ENCODE results near the gene FAF1.

The FAF1 gene

GRCh38 chr1:50634251-50634650, 325.8 kb downstream of the FAF1 start:
- no peak for DNase-seq (ENCODE audit: low spot score)

DNA sequence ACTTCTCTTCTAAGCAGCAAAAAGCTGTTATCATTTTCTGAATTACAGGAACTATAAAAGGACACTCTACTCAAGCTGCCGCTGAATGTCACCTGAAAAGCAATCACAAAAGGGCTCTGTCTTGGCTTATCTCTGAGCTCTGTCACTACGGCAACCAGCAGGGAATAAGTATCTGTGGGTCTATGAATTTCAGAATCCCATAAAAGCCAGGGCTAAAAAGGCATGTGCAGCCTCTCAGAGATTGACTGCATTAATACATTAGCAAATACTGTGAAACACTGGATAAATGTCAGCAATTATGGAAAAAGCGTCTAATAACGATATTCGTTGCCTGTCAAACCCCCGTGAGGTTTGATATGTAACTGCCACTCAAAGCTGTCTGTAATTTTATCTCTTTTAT, 326.6 kb downstream of the FAF1 start:
- no peak for DNase-seq (ENCODE audit: low spot score)

DNA sequence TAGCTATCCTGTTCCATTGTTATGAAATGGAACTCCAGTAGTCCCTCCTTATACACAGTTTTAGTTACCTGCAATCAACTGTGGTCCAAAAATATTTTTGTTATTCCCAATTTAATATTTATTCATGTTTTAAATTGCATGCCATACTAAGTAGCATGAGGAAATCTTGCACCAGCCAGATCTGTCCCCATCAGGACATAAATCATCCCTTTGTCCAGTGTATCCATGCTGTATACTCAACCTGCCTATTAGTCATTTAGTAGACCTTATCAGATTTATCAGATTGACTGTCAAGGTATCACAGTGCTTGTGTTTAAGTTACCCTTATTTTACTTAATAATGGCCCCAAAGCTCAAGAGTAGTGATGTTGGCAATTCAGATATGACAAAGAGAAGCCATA, 328.9 kb downstream of the FAF1 start:
- no peak for DNase-seq (ENCODE audit: low spot score)

- DNase-seq (ENCODE audit: low spot score), result no peak
Measured at GRCh38 chr1:50622259-50622658, 337.8 kb downstream of the FAF1 start.

- DNase-seq (ENCODE audit: low spot score), result no peak
Measured at GRCh38 chr1:50620680-50621329, 339.3 kb downstream of the FAF1 start.

- DNase-seq (ENCODE audit: low spot score), result no peak
Measured at GRCh38 chr1:50615036-50615750, 344.9 kb downstream of the FAF1 start.

- no peak for DNase-seq (ENCODE audit: low spot score)
Measured at GRCh38 chr1:50611675-50612074, 348.4 kb downstream of the FAF1 start.

DNA sequence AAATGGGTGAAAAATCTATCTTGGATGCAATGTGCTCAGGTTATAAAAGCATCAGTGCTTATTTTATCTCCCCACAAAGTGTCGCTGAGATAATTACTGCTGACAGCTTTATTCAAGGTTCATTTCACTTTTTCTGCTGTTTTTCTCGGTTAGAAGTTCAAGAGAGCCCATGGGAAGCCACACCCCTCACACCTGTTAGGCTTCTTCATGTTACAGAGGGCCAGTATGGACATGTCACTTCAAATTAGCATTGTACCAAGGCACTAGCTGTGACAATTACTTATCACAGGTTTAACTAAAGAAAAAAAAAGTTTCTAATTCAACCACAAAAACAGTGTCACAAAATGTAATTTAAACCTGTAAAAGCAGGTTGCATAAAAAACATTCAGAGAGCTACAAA, 349.5 kb downstream of the FAF1 start:
- DNase-seq (ENCODE audit: low spot score), result no peak

- DNase-seq (ENCODE audit: low spot score), result no peak
Measured at GRCh38 chr1:50609508-50609907, 350.6 kb downstream of the FAF1 start.

DNA sequence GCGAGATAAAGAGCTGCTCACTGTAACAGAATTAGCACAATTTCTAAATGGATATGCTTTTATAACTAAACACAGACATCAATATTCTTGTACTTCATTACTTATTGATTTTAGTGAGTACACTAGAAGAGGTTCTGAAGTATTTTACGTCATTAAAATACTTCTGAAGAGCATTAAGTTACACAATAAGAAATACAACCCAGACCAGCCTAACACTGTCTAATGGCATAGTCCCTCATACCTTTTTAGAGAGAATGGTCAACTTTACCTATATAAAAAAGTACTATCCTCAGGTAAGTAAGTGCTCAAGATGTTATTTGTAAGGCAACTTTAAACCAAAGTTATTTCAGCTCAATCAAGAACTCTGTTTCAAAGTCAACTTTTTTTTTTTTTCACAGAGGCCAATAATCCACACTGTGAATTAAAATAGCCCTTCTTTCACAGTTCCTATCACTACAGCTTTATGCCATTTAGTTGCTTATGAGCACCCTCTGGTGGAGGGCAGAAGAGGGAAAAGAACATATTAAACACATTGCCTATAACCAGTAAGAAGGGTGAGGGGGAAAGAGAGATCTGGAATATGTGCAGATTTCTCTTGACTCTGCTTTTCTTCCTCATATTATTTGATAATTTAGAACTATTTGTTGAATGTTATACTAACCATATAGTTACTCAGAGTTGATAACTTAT, 354.7 kb downstream of the FAF1 start:
- DNase-seq (ENCODE audit: low spot score), result no peak

- no peak for DNase-seq (ENCODE audit: low spot score)
Measured at GRCh38 chr1:50604580-50604979, 355.5 kb downstream of the FAF1 start.

GRCh38 chr1:50603274-50604271, 356.5 kb downstream of the FAF1 start:
- no peak for DNase-seq (ENCODE audit: low spot score)

DNA sequence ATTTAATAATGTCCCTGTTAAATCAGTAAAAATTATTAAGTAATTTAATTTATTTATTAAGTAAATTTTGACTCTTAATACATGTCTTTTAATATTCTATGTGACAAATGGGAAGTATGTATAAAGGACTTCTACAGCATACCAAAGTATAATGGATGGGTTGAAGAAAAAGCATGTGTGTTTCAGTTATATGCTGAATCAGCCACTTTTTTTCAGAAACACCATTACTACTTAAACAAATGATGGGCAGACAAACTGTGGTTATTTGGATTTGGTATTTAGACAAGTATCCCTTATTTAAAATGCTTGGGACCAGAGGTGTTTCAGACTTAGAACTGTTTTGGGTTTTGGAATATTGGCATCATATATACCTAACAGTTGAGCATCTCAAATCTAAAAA, 360.5 kb downstream of the FAF1 start:
- no peak for DNase-seq (ENCODE audit: low spot score)

GRCh38 chr1:50595874-50596273, 364.2 kb downstream of the FAF1 start:
- no peak for DNase-seq (ENCODE audit: low spot score)

GRCh38 chr1:50593515-50593914, 366.6 kb downstream of the FAF1 start:
- DNase-seq (ENCODE audit: low spot score), result no peak

GRCh38 chr1:50591598-50591997, 368.5 kb downstream of the FAF1 start:
- DNase-seq (ENCODE audit: low spot score), result no peak

DNA sequence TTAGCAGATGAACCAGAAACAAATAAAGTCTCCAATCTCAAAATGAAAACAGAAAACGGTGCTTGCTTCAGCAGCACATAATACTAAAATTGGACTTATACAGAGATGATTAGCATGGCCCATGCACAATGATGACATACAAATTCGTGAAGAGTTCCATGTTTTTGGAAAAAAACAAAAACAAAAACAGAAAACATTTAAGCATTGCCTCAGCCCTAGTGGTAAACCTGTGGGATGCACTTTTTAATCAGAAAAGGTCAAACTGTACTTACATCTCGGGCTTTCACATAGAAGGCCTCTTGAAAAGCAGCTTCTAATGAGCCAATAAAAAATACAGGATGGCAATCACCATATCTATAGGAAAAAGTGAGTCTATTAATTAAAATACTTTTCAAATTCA, 377.7 kb downstream of the FAF1 start:
- no peak for DNase-seq (ENCODE audit: low spot score)

DNA sequence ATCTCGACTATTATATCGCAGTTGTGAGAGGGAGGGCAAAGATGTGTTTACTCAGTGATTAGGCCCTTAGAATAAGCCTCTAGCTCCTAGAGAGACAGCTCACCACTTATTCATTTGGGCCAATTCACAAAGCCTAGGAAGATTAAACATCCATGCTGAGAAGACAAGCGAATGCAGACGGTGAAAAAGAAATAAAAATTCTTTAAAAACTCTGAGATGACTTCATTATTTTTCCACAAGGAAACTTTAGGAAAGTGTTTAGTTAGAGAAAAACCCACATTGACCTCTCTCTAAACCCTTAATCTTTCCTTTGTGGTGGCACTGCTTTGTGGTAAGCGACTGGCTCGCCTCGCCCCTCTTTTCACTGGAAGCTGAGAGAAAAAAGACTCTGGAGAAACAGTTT, 390.0 kb downstream of the FAF1 start:
- DNase-seq (ENCODE audit: low spot score), result no peak

DNA sequence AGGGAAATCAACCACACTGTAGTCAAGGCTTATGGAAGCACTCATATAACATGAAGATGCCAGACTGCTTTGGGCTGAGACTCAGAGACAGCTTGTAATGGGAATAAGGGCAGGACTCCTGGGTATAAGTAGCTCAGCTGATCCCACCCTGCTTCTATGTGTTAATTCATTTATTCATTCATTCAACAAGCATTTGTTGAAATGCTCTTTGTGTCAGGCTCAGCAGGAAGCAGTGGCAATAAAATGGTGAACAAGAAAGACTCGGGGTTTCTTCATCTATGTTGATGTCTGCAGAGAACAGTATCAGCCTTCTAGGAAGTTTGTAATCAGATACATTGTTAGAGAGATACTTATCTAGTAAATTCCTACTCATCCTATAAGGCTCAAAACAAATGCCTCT, 391.3 kb downstream of the FAF1 start:
- DNase-seq (ENCODE audit: low spot score), result no peak

DNA sequence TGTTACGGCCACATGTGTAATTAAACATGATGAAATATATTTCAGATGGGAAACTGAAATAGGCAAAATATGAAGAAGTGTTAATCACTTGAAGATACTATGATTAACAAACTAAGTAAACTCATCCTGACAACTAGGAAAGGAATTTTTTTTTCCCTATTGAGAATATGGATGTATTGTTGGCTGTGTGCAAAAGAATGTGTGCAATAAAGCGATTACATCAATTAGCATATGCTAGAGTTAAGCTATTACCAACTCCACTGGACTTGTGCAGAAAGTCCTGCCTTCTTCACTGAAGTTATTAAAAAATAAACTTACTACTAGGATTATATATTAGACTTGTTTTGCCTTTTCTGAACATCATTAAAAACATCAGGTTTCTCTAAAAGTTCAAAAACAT, 393.7 kb downstream of the FAF1 start:
- no peak for DNase-seq (ENCODE audit: low spot score)

DNA sequence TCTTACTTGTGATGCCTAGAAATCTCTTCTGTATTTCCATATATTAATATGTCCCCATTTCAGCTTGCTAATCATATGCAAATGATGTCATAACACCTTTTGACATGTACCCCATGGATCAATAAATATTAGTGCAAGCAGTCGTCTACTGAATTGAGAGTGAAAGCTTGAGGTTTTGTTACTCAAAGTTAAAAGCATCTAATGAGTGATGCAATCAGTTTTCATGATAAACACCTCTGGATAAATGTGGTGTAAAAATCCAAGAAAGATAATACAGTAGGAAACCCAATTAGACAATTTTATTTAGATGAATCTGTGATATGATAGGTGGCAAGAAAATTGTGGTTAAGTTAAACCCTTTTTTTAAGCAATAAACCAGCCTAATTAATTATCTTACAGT, 395.6 kb downstream of the FAF1 start:
- no peak for DNase-seq (ENCODE audit: low spot score)

GRCh38 chr1:50562106-50562505, 398.0 kb downstream of the FAF1 start:
- DNase-seq (ENCODE audit: low spot score), result no peak

All from HuH-7.5 (cell line).